ENCODE data around the gene DOCK6. TPM values are rescaled to one million over a fixed set of nuclear protein-coding genes. Genes with fewer than 3 reads are reported as not detected.
A peak's percentile ranks its signal among the peaks of the same experiment; 100 is the strongest.
"Not testable (repeated sequence)": the region's sequence is repeated elsewhere in the genome, so short reads cannot be mapped to it uniquely, and the experiment has no call there.

DOCK6 gene
- total RNA-seq, 2 donors from 2014 or later: 45.9 to 86.0 TPM

DNA sequence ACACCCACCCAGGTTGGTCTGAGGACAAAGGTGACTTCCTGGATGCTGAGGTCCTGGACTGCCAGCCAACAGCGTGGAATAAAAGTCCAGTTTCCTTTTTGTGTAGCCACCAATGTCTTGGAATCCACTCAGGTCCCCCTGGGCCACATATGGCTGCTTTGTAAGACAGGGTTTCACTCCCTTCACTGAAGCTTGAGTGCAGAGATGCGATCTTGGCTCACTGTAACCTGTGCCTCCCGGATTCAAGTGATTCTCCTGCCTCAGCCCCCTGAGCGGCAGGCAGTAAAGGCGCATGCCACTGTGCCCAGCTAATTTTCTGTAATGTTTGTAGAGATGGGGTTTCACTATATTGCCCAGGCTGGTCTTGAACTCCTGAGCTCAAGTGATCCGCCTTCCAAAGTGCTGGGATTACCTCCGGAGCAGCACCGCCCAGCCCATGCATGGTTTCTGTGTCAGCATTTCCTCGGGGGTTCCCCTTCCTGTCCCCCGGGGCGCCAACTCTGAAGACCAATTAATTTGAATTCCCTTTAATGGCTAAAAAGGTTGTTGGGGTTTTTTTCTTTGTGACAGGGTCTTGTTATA lies 82.5 kb downstream of the DOCK6 start:
- TF ChIP-seq, protein P1, sequence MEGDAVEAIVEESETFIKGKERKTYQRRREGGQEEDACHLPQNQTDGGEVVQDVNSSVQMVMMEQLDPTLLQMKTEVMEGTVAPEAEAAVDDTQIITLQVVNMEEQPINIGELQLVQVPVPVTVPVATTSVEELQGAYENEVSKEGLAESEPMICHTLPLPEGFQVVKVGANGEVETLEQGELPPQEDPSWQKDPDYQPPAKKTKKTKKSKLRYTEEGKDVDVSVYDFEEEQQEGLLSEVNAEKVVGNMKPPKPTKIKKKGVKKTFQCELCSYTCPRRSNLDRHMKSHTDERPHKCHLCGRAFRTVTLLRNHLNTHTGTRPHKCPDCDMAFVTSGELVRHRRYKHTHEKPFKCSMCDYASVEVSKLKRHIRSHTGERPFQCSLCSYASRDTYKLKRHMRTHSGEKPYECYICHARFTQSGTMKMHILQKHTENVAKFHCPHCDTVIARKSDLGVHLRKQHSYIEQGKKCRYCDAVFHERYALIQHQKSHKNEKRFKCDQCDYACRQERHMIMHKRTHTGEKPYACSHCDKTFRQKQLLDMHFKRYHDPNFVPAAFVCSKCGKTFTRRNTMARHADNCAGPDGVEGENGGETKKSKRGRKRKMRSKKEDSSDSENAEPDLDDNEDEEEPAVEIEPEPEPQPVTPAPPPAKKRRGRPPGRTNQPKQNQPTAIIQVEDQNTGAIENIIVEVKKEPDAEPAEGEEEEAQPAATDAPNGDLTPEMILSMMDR (IDR thresholded peaks at IDR 0.05): no peak

DNA sequence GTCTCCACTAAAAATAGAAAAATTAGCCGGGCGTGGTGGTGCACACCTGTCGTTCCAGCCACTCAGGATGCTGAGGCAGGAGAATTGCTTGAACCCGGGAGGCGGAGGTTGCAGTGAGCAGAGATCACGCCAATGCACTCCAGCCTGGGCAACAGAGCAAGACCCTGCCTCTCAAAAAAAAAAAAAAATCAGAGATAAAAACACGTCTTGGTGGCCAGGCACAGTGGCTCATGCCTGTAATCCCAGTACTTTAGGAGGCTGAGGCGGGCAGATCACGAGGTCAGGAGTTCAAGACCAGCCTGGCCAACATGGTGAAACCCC lies 83.2 kb downstream of the DOCK6 start:
- H3K36me3 ChIP-seq; DNase-seq; H3K9me3 ChIP-seq; H3K27ac ChIP-seq; H3K9ac ChIP-seq (ENCODE audit: low read depth in 2 of 2, low read length in 2 of 2); H3K4me3 ChIP-seq; H3K27me3 ChIP-seq; H3K4me1 ChIP-seq; intact Hi-C loops (cut with DNase I): not testable (repeated sequence)

More for the DNA sequence above, 82.5 kb downstream of the DOCK6 start:
- Histone ChIP-seq H3K9ac (ENCODE audit: low read depth in 2 of 2, low read length in 2 of 2) (no peak overlapping the region), H3K9me3 (no peaks in the 10 kb centered on the region), H3K4me1 (peaks cover 7% of the 10 kb centered on the region), H3K4me3 (no peak overlapping the region), H3K36me3 (no peaks in the 10 kb centered on the region), H3K27ac (peak overlapping the region; percentile 47), H3K27me3 (no peaks in the 10 kb centered on the region)
- DNase-seq: no peak
- intact Hi-C loops (cut with DNase I): no loop called here

DNA sequence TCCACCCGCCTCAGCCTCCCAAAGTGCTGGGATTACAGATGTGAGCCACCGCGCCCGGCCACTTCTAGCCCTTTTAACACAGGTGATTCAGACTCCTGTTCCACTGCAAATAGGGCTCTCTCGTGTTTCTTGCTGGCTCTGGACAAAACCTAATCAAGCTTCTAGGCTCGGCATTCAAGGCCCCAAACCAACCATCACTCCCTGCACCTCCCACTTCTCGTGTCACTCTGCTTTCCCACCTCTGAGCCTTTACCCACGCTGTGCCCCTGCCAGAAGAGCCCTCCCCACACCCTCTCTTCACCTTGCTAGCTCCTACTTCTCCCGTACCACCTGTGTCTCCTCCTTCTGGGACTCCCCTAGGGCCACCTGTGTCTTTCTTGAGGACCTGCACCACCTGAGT lies 84.7 kb downstream of the DOCK6 start:
- H3K9ac ChIP-seq (ENCODE audit: low read depth in 2 of 2, low read length in 2 of 2): no peak overlapping the region
- H3K36me3 ChIP-seq: no peaks in the 10 kb centered on the region
- no peak overlapping the region for H3K27ac ChIP-seq
- H3K9me3 ChIP-seq: no peaks in the 10 kb centered on the region
- TF ChIP-seq, protein P1 (IDR thresholded peaks at IDR 0.05): no peak
- H3K4me3 ChIP-seq: no peak overlapping the region
- intact Hi-C loops (cut with DNase I): no loop called here
- no peak for DNase-seq
- H3K27me3 ChIP-seq: no peaks in the 10 kb centered on the region
- peaks cover 7% of the 10 kb centered on the region for H3K4me1 ChIP-seq

DNA sequence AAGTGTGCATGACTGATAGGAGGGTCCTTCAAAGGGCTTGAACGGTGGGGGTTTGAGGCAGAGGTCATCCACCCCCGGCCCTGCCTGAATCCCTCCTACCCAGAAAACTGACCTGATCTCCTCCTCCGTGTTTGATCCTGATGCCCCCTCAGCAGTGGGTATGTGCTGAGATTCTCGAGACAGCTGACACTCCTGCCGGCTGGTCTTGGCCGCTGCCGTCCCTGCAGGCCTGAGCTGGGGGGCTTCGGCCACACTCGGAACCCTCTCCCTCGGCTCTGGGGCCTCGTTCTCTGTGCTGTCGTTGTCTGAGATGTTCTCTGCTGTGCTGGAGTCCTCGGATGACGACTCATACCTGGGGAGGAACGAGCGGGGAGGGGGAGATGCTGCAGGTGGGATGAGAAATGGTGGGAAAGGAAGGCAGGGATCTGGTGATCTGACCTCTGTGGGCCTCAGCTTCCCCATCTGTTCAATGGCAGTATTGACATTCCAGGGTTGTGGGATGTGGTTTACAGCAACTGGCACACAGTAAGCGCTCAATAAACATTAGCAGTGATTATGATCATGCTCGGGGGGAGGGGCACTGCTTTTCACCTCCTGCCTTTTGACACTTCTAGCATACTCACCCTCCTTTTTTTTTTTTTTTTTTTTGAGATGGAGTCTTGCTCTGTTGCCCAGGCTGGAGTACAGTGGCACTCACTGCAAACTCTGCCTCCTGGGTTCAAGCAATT lies 85.7 kb downstream of the DOCK6 start:
- Histone ChIP-seq H3K27me3 (no peaks in the 10 kb centered on the region), H3K4me1 (peaks cover 7% of the 10 kb centered on the region), H3K36me3 (no peaks in the 10 kb centered on the region), H3K4me3 (no peak overlapping the region), H3K27ac (no peak overlapping the region), H3K9ac (ENCODE audit: low read depth in 2 of 2, low read length in 2 of 2) (no peak overlapping the region), H3K9me3 (no peaks in the 10 kb centered on the region)
- no peak for DNase-seq
- TF ChIP-seq, protein P1 (IDR thresholded peaks at IDR 0.05): no peak
- intact Hi-C loops (cut with DNase I): no loop called here

DNA sequence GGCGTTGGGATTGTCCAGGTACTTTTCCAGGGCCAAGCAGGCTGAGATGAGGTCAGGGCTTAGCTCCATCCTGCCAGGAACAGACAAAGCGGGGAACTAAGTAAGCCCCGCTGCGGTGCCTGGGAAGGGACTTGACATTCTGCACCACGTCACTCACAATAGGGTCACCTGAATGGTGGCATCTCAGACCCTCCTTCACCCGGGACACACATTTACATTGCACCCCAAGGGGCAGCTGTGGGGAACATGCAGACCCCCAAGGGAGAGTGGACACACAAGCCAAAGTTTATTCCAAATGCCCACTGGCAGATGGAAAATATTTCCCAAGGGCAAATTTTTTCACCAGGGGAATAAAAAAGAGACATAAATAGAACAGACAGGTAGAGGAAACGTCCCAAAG lies 86.4 kb downstream of the DOCK6 start:
- no peak for DNase-seq
- H3K27ac ChIP-seq: no peak overlapping the region
- TF ChIP-seq, protein P1 (IDR thresholded peaks at IDR 0.05): no peak

DNA sequence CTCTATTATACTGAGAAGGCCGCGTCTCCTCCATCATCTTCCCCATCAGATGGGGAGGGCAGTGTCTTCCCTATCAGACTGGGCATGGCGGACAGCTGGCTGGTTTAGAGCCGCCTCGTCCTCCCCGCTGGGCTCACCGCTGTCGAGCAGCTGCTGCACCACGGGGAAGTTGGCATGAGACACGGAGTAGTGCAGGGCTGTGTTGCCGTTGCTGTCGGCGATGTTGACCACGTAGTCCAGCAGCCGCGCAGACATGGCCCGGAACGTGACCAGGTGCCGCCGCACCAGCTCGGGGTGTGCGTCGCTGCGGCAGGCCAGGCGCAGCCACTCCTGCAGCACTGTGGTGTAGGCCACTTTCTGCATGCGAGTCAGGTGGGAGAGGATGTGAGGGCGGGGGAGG lies 88.0 kb downstream of the DOCK6 start:
- no peaks in the 10 kb centered on the region for H3K36me3 ChIP-seq
- intact Hi-C loops (cut with DNase I): no loop called here
- H3K9ac ChIP-seq (ENCODE audit: low read depth in 2 of 2, low read length in 2 of 2): no peak overlapping the region
- TF ChIP-seq, protein P1 (IDR thresholded peaks at IDR 0.05): no peak
- no peaks in the 10 kb centered on the region for H3K27me3 ChIP-seq
- H3K4me1 ChIP-seq: peaks cover under 1% of the 10 kb centered on the region
- no peak for DNase-seq
- no peak overlapping the region for H3K4me3 ChIP-seq
- no peak overlapping the region for H3K27ac ChIP-seq
- H3K9me3 ChIP-seq: no peaks in the 10 kb centered on the region

More for the DNA sequence above, 86.4 kb downstream of the DOCK6 start:
- intact Hi-C loops (cut with DNase I): no loop called here
- Histone ChIP-seq H3K4me3 (no peak overlapping the region), H3K4me1 (peaks cover 7% of the 10 kb centered on the region), H3K9me3 (no peaks in the 10 kb centered on the region), H3K9ac (ENCODE audit: low read depth in 2 of 2, low read length in 2 of 2) (no peak overlapping the region), H3K27me3 (no peaks in the 10 kb centered on the region), H3K36me3 (no peaks in the 10 kb centered on the region)
